Progenitor cell of endocrine pancreas (in vitro differentiated cells): ENCODE measurements around the gene ADGRE2. TPM values are rescaled to one million over a fixed set of nuclear protein-coding genes. Genes with fewer than 3 reads are reported as not detected.

ENCODE experiments used
- DNase-seq: peaks from one replicate; pipeline ENCODE4 v3.0.0; 2021; ENCODE audit warnings: low spot score; ENCODE audit not compliant: unreplicated experiment
- H3K27ac Mint-ChIP-seq: 2 replicates; pipeline ENCODE4 v1.8.0; 2021; ENCODE audit warnings: mild to moderate bottlenecking, moderate library complexity, mixed read lengths
- H3K27me3 Mint-ChIP-seq: 2 replicates; pipeline ENCODE4 v1.8.0; 2021; ENCODE audit warnings: mixed read lengths
- H3K36me3 Mint-ChIP-seq: 2 replicates; pipeline ENCODE4 v1.8.0; 2022; ENCODE audit warnings: mixed read lengths; ENCODE audit not compliant: insufficient read depth
- H3K4me1 Mint-ChIP-seq: 2 replicates; pipeline ENCODE4 v1.8.0; 2021; ENCODE audit warnings: low read depth, mixed read lengths
- H3K4me3 Mint-ChIP-seq: 2 replicates; pipeline ENCODE4 v1.8.0; 2021; ENCODE audit warnings: low read depth, mild to moderate bottlenecking, moderate library complexity, mixed read lengths
- H3K9me3 Mint-ChIP-seq: 2 replicates; pipeline ENCODE4 v1.8.0; 2021; ENCODE audit warnings: low read depth, mixed read lengths
- total RNA-seq: library from RNA; stranded (reverse); gene quantifications from 2 replicates; pipeline ENCODE4 v1.2.1, GENCODE V29; 2021
- TF ChIP-seq, protein P1 (sequence below): fragments of 200-600 bp; sonication (generic); IDR thresholded peaks from one replicate; pipeline ENCODE4 v1.5.0; 2021; ENCODE audit warnings: antibody characterized with exemption, mild to moderate bottlenecking; ENCODE audit not compliant: unreplicated experiment

Gene ADGRE2
- total RNA-seq, 1 donor from 2014 or later = not detected

GRCh38 chr19:14719162-14719561 is 59.2 kb downstream of the ADGRE2 start:
- H3K36me3 Mint-ChIP-seq = peaks cover 86% of the 10 kb centered on the region

DNA sequence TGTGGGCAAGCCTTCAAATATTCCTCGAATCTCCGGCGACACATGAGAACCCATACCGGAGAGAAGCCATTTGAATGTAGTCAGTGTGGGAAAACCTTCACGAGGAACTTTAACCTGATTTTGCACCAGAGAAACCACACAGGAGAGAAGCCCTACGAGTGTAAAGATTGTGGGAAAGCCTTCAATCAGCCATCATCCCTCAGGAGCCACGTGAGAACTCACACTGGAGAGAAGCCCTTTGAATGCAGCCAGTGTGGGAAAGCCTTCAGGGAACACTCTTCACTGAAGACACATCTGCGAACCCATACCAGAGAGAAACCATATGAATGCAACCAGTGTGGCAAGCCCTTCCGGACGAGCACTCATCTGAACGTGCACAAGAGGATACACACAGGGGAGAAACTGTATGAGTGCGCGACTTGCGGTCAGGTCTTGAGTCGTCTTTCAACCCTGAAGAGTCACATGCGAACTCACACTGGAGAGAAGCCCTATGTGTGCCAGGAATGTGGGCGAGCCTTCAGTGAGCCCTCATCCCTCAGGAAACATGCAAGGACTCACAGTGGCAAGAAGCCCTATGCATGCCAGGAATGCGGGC is 59.7 kb downstream of the ADGRE2 start:
- Mint-ChIP-seq H3K27ac (no peak overlapping the region), H3K4me1 (no peaks in the 10 kb centered on the region), H3K27me3 (no peaks in the 10 kb centered on the region), H3K9me3 (peaks cover 75% of the 10 kb centered on the region), H3K36me3 (peaks cover 89% of the 10 kb centered on the region), H3K4me3 (no peak overlapping the region)
- TF ChIP-seq, protein P1, sequence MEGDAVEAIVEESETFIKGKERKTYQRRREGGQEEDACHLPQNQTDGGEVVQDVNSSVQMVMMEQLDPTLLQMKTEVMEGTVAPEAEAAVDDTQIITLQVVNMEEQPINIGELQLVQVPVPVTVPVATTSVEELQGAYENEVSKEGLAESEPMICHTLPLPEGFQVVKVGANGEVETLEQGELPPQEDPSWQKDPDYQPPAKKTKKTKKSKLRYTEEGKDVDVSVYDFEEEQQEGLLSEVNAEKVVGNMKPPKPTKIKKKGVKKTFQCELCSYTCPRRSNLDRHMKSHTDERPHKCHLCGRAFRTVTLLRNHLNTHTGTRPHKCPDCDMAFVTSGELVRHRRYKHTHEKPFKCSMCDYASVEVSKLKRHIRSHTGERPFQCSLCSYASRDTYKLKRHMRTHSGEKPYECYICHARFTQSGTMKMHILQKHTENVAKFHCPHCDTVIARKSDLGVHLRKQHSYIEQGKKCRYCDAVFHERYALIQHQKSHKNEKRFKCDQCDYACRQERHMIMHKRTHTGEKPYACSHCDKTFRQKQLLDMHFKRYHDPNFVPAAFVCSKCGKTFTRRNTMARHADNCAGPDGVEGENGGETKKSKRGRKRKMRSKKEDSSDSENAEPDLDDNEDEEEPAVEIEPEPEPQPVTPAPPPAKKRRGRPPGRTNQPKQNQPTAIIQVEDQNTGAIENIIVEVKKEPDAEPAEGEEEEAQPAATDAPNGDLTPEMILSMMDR = no peak
- DNase-seq = no peak

More at GRCh38 chr19:14719162-14719561, 59.2 kb downstream of the ADGRE2 start:
- Mint-ChIP-seq H3K27me3 (no peaks in the 10 kb centered on the region), H3K4me3 (no peak overlapping the region), H3K27ac (no peak overlapping the region), H3K4me1 (no peaks in the 10 kb centered on the region), H3K9me3 (peaks cover 72% of the 10 kb centered on the region)
- TF ChIP-seq, protein P1 = no peak
- DNase-seq = no peak

- DNase-seq = no peak
- no peaks in the 10 kb centered on the region for H3K27me3 Mint-ChIP-seq
- no peaks in the 10 kb centered on the region for H3K4me1 Mint-ChIP-seq
- H3K27ac Mint-ChIP-seq = no peak overlapping the region
- TF ChIP-seq, protein P1 = no peak
- H3K4me3 Mint-ChIP-seq = no peak overlapping the region
- peaks cover 90% of the 10 kb centered on the region for H3K36me3 Mint-ChIP-seq
- H3K9me3 Mint-ChIP-seq = peaks cover 73% of the 10 kb centered on the region
Measured at GRCh38 chr19:14715841-14716240, 62.5 kb downstream of the ADGRE2 start.

GRCh38 chr19:14704450-14704849 is 73.9 kb downstream of the ADGRE2 start:
- no peak for DNase-seq
- H3K9me3 Mint-ChIP-seq = peaks cover 5% of the 10 kb centered on the region
- H3K36me3 Mint-ChIP-seq = peaks cover 58% of the 10 kb centered on the region
- H3K4me1 Mint-ChIP-seq = no peaks in the 10 kb centered on the region
- no peak overlapping the region for H3K27ac Mint-ChIP-seq
- TF ChIP-seq, protein P1 = no peak
- no peaks in the 10 kb centered on the region for H3K27me3 Mint-ChIP-seq
- H3K4me3 Mint-ChIP-seq = no peak overlapping the region

DNA sequence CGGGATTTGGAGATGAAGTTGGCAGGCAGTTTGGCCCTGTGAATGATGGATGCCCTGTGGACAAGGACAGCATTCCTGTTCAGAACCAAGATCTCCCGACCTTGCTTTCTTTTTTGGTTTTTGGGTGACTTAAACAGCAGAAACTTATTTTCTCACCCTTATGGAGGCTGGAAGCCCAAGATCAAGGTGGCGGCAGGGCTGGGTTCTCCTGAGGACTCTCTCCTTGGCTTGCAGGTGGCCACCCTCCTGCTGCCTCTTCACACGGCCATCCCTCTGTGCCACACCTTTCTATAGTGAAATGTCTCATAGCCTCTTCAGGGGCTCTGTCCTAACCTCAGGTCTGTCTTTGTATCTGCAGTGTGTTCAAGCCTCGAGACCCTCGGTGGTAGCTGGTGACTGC is 74.5 kb downstream of the ADGRE2 start:
- TF ChIP-seq, protein P1 = no peak
- Mint-ChIP-seq H3K27me3 (no peaks in the 10 kb centered on the region), H3K9me3 (peaks cover 2% of the 10 kb centered on the region), H3K4me1 (no peaks in the 10 kb centered on the region), H3K4me3 (no peak overlapping the region), H3K27ac (no peak overlapping the region), H3K36me3 (peaks cover 51% of the 10 kb centered on the region)
- no peak for DNase-seq
